ENCODE data around the gene NR1D1.

The NR1D1 gene

DNA sequence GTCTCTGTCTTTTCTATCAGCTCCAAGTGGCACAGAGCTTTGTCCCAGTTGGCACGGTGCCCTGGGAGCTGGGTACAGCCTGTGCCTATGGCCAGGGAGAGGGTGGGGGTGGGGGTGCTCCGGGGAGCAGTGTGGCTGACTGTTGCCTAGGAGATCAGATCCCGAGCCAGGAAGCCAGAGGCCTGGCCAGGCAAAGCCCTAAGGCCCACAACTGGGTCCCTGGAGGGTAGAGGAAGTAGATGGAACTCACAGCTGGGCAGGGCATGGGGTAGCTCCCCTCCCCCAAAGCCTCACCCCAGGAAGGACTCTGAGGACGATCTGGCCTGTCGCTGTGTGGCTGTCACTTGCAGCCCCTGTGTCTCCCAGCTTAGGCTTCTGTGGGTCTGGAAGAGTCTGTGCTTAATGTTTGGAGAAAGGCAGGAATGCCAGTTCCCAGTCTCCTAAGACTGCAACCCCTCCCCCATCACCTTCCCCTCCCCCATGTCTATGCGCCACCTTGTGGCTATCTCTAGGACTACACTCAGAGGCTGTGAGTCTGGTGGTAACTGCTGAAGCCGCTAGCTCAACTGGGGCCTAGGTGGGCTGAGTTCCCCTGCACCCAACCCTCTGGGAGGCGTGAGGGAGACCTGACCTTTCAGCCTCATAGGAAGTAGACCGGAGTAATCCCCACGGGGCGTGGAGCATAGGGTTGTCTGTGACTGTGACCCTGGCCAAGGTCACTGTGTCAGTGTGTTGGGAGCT, 25.0 kb downstream of the NR1D1 start:
- peak in 1 of 2 donors; percentile 58 for DNase-seq (ENCODE audit: low read depth in 2 of 2)

GRCh38 chr17:40074871-40075200, 25.6 kb downstream of the NR1D1 start:
- DNase-seq (ENCODE audit: low read depth in 2 of 2) = no peak

GRCh38 chr17:40074175-40074512, 26.2 kb downstream of the NR1D1 start:
- DNase-seq (ENCODE audit: low read depth in 2 of 2) = no peak

DNA sequence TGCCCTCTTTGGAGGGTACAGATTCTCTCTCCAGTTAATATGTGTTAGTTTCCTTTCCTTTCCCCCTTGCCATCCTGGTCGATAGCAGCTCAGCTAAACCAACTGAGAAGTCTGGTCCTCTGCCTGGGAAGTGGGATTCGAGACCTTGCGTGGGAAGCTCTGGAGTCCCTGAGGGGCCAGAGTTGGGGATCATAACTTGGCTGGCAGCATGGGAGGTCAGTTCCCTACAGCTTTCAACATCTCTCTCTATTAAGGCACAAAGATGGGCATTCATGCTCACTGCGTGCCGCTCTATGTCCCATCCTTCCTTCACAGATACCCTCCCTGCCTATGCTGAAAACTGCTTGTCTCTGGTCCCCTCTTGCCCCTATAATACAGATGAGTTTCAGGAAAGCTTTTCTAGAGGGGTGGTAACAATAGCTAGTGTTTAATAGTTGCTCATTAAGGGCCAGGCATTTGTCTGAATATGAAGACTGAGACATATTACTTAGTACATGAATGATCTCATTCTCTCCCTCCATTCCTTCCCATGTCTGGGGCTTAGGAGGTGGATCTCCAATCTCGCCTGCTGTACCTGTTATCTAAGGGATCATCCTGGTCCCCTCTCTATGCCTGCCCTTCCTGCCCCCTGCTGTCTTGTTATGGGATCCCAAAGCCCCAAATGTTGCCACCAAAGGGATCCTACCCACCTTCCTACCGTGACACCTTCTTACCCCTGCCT, 26.8 kb downstream of the NR1D1 start:
- DNase-seq (ENCODE audit: low read depth in 2 of 2) = no peak

DNA sequence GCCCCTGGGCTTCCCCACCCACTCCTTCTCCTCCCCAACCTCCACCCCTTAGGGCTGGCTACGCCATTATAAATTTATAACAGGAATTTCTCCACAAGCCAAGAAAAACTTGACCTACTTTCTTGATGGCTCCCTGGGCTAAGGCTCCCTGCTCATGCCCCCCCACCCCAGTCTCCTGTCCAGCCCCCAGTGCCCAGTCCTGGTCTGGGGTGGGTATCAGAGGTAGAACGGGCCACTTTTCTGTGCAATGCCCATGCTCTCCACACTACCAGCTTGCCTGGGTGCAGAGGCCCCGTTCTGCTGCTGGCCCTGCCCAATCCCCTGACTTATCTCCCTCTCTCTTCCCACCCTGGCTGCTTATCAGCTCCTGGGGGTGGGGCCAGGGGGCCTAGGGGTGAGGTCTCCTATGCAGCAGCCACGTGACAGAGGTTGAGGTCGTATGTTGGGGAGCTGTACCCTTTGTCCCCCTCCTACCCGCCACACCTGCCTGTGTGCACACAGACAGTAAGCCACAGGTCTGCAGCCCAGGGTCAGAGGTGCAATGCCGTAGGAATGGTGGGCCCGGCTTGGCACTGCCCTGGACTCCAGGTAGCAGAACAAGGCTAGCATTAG, 27.5 kb downstream of the NR1D1 start:
- DNase-seq (ENCODE audit: low read depth in 2 of 2) = no peak

GRCh38 chr17:40072040-40072734, 28.2 kb downstream of the NR1D1 start:
- no peak for DNase-seq (ENCODE audit: low read depth in 2 of 2)

DNA sequence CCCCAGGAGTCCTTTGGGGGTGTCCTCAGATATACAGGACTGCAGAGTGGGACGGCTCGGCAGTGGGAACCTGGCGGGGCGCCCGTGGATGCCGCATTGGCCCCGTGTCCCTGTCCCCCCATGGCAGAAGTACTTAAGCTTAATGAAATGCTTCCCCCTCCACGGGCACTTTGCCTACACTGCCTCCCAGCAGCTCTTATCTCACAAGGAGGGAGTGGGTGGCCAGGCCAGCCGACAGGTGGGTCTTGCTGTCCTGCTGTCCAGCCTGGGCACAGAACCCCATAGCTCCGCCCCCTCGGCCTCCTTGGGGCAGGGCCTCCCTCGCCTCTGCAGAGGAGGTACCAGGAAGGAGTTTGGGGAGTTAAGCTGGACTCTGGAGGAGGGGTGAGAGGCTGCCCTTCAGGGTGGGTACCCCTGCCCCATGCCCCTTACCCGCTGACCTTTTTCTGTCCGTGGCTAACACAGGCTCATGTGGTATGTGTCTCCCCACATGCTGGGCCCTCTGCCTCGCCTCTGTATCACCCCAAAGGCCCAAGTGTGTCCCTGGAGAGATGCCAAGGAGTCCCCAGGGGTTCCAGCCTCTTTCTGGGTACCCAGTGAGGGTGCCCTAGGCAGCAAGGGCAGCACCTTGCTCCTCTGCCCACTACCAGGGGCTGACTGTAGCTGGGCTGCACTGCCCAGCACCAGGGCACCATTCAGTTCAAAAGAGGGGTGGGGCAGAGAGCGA, 28.9 kb downstream of the NR1D1 start:
- no peak for DNase-seq (ENCODE audit: low read depth in 2 of 2)

DNA sequence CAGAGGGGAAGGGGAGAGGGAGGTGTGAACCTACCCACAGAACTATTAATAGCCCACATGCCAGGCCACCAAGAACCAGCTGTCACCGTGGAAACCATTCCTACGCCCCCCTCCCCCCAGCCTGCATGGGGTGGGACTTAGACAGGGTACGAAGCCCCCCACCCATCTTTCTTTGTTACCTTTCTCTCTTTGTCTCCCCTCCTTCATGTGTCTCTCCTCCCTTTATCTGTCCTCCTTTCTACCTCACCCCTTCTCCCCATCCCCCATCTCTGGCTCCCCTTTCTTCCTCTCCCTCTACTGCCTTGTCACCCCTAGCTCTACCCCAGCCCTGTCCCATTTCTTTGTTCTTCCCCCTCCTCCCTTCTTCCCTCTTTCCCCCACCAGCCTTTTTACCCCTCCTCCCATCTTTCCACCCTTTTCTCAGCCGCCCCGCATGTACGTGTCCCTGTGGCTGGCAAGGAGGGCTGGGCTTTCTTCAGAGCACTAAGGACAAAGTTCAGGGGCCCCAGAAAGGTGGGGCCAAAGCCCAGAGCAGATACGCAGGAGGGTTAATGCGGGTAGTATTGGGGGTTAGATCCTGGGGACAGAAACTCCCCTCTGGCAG, 29.6 kb downstream of the NR1D1 start:
- DNase-seq (ENCODE audit: low read depth in 2 of 2) = no peak

- no peak for DNase-seq (ENCODE audit: low read depth in 2 of 2)
Measured at GRCh38 chr17:40069751-40070708, 30.4 kb downstream of the NR1D1 start.

DNA sequence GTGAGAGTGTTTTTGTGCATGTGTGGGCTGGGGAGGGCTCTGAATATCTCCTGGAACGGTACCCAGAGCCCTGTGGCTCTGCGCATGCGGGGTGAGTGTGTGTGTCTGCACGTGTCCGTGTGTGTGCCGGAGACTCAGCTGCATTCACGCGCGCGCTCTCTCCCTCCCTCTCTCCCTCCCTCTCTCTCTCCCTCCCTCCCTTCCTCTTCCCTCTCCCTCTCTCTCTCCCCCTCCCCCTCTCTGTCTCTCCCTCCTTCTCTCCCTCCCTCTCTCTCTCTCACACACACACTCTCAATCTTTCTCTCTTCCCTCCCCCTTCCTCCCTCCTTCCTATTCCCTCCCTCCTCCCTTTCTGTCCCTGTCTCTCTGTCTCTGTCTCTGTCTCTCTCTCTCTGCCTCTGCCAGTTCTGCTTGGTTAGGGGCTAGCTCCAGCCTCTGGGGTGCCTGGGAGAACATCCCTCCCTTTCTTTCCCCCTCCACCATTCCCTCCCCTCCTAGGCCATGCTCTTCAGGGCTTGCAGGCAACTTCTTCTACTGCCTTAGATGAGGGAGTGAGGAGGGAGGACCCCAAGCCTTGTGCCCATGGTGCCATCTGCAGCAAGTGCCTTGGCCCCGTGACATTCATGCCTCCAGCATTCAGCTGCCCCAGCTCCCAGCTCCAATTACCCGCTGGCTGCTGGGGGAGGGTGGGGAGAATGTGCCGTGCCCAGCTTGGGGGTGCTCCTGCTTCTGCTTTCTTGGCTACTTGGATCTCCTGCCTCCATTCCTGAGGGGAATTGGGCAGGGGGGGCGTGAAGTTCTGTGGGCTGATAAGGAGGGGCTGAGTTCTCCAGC, 31.3 kb downstream of the NR1D1 start:
- DNase-seq (ENCODE audit: low read depth in 2 of 2) = peak; percentile 60 to 66

- no peak for DNase-seq (ENCODE audit: low read depth in 2 of 2)
Measured at GRCh38 chr17:40068584-40068916, 31.8 kb downstream of the NR1D1 start.

DNA sequence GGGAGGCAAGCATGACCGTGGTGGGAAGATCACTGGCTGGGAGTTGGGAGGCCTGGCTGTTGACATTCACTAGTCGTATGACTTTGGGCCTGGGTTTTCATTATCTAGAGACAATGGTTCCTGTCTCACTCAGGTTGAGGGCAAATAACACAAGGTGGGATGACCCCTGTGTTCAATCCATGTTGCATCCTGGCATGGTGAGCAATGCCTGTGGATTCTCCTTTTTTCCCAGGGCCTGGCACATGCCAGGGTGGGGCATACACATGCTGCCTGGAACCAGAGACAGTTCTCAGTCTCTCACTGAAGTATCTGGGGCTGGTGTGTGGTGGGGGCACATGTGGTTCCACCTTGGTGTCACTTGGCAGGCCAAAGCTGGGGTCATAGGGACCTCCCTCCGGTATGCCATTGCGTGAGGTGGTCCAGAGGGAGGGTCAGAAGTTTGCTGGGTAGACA, 32.2 kb downstream of the NR1D1 start:
- no peak for DNase-seq (ENCODE audit: low read depth in 2 of 2)

- no peak for DNase-seq (ENCODE audit: low read depth in 2 of 2)
Measured at GRCh38 chr17:40067710-40068109, 32.7 kb downstream of the NR1D1 start.

GRCh38 chr17:40065769-40066510, 34.4 kb downstream of the NR1D1 start:
- DNase-seq (ENCODE audit: low read depth in 2 of 2) = no peak

- no peak for DNase-seq (ENCODE audit: low read depth in 2 of 2)
Measured at GRCh38 chr17:40064971-40065768, 35.2 kb downstream of the NR1D1 start.

GRCh38 chr17:40063901-40064531, 36.4 kb downstream of the NR1D1 start:
- no peak for DNase-seq (ENCODE audit: low read depth in 2 of 2)

DNA sequence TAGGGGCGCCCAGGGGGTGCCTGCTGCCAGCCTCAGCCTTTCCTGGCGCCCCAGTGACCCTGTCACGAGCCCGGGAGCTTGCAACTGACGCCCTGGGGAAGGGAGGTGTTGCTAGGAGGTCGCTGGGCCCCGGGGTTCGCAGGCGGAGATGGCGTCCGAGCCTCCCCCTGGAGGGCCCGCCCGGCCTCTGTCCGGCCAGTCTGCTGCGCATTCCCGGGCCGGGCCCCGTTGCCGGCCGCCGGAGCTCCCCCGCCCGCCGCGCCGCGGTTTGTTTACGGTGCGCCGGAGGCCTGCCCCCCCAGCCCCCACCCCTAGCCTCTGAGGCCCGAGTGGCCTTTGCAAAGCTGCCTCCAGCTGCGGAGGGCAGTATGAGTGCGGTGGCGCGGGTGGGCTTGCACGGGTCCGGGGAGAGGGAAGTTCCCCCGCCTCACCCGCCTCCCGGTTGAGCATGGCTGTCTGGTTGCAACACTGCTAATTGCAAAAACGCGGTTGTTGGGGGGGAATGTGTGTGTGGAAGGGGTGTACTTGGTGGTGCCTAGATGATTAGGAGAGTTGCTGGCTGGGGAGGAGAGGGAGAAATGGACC, 37.1 kb downstream of the NR1D1 start:
- no peak for DNase-seq (ENCODE audit: low read depth in 2 of 2)
